GM10266 (cell line): Measurements from ENCODE around the gene CCDC33.

Source experiments
- DNase-seq: peaks from one replicate; pipeline ENCODE4 v3.0.0; 2012; ENCODE audit errors: extremely low spot score
- TF ChIP-seq, protein P1 (sequence below): IDR thresholded peaks from 2 replicates; pipeline ENCODE4 v1.5.1; 2012; ENCODE audit warnings: mild to moderate bottlenecking, low read depth; ENCODE audit not compliant: control insufficient read depth, insufficient read depth; ENCODE audit errors: missing control alignments

Gene CCDC33

DNA sequence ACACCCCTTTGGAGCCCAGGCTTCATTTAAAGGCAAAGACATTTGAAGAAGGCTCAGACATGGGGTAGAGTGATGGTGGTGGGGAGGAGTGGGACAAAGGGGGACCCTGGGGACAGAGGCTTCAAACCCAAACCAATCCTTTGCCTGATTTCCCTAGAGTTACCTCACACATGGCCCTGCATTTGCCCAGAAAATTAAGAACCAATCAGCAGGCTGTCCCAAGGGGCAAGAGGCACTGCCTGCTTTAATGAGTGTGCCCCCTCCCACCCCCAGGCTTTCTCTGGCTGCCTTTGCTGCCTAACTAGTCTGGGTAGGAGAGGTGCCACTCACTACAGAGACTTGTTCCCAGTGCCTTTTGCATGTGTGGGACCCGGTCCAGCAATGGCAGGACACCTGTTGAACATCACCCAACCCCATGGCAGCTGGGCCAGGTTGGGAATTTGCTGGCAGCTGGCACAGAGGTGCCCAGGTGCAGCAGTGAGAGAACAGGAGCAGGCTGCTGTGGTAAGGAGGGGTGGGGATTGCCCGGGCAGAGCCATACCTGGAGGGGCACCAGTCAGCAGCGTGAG, 38.4 kb downstream of the CCDC33 start:
- TF ChIP-seq, protein P1, sequence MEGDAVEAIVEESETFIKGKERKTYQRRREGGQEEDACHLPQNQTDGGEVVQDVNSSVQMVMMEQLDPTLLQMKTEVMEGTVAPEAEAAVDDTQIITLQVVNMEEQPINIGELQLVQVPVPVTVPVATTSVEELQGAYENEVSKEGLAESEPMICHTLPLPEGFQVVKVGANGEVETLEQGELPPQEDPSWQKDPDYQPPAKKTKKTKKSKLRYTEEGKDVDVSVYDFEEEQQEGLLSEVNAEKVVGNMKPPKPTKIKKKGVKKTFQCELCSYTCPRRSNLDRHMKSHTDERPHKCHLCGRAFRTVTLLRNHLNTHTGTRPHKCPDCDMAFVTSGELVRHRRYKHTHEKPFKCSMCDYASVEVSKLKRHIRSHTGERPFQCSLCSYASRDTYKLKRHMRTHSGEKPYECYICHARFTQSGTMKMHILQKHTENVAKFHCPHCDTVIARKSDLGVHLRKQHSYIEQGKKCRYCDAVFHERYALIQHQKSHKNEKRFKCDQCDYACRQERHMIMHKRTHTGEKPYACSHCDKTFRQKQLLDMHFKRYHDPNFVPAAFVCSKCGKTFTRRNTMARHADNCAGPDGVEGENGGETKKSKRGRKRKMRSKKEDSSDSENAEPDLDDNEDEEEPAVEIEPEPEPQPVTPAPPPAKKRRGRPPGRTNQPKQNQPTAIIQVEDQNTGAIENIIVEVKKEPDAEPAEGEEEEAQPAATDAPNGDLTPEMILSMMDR, result no peak
- no peak for DNase-seq

DNA sequence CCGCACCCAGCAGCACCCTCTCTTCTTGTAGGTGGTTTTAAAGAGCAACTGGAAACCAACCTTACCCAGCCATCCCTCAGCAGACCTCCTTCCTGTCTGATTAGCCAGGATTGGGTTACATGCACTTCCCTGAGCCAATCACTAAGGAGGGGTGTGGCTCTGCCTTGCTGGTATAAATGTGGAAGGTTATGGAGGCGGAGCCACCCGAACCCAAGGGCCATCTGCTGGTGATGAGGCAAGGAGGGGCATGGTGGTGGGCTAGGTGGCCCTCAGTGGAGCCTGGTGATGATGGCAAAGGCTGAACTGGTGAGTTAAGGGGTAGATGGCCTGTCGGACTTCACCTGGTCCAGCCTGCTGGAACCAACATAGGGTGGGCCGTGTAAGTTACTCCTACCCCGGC, 39.8 kb downstream of the CCDC33 start:
- DNase-seq, result no peak
- TF ChIP-seq, protein P1, result no peak

DNA sequence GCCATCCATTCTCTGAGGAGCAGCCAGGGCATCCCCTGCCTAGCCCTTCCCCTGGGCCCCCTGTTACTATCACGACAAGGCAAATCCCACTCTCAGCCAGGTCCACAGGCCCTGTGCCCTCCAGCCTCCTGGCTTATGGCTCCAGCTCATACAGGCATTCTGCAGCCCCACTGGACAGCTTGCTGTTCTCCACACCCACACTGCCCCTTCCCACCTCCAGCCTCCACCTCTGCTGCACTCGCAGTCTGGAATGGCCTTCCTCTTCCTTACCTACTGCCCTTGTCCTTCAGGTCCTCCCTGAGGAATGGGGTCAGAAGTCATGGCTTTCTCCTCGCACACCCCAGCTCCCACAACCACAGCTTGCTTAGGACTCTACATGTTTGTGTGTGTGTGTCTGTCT, 40.4 kb downstream of the CCDC33 start:
- DNase-seq, result no peak
- TF ChIP-seq, protein P1, result no peak

DNA sequence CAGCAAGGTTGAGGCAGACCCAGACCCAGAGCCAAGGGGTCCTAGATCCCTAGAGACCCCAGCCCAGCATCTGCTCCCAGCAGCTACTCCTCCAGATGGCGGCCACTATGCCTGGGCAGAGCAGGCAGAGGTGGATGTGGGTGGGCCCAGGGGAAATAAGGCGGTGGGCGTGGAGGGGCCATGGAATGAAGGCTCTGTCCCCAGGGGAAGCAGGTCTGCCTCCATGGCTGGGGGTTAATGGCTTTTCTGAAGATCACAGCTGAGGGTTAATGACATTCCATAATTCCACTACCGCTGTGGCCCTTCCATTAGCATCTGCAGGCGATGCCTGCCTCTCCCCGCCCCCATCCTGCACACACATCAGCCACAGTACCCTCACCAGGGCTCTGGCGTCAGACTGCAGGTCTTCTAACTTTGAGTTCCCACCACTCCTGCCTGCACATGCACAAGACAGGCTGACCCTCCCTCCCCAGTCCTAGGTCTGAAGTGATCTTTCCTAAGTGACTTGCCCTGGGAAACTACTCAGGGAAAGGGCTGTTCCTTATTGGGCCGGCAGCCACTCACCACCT, 41.2 kb downstream of the CCDC33 start:
- no peak for DNase-seq
- TF ChIP-seq, protein P1, result no peak

DNA sequence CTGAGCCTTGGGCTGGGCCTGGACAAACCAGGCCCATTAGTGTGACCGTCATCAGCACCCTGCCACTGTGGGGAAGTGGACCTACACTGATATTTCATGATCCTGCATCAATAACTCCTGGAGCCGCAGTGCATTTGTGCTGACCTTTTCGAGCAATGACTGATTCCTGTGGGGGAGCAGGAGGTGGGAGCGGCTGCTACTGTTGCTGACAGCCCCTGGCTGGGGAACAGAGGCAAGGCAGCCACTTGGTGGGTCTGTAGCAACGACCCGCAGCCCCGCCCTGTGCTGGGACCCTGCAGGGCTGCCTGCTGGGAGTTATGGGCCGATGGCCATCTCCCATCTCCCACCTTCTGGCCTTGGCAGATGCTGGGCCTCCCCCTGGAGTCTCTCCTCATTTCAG, 42.1 kb downstream of the CCDC33 start:
- no peak for DNase-seq
- TF ChIP-seq, protein P1, result no peak

DNA sequence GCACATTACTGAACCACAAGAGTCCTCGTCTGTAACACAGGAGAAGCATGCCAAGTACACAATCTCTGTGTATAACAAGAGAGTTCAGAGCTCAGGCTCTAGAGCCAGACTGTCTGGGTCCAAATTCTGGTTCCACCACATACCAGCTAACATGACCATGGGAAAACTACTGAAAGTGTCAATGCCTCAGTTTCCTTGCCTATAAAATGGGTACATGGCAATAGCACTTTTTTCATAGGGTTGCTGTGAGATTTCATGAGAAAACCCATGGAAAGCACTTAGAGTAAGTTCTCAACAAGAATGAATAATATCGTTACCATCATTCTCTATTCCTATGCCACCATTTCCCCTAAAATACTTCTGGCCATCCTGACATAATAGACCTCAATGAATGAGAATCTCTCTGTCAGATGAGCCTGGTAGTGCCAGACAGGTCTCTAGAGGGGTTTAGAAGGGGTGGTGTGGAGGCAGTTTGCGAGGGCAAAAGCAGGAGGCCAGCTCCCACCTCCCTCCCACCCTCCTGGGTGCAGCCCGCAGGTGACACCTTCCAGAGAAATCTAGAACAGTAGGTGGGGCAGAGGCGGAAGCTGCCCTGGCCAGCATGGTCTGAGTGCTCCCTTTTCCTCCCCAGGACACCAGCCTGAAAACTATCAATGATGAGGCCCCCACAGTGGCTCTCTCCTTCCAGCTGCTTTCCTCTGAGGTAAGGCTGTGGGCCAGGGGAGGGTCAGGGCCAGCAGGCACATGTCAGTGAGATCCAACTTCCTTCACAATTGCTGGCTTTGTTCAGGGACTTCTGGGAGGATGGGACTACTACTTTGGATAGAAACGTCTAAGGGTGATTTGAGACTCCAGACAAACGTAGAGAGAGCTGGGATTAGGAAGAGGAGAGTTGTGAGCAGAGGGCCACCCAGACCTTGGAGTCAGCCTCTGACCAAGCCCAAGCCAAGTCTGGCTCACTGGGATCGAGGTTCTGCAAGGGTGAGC, 45.3 kb downstream of the CCDC33 start:
- no peak for DNase-seq
- TF ChIP-seq, protein P1, result no peak
